ENCODE results near the gene ADPRHL1. TPM values are rescaled to one million over a fixed set of nuclear protein-coding genes. Genes with fewer than 3 reads are reported as not detected.
"Not testable (repeated sequence)": the region's sequence is repeated elsewhere in the genome, so short reads cannot be mapped to it uniquely, and the experiment has no call there.

ADPRHL1 gene
- total and polyA plus RNA-seq, 2 donors (not counting 1 experiment from before 2014, with no cell fraction given) = 0.28 to 1.3 TPM

DNA sequence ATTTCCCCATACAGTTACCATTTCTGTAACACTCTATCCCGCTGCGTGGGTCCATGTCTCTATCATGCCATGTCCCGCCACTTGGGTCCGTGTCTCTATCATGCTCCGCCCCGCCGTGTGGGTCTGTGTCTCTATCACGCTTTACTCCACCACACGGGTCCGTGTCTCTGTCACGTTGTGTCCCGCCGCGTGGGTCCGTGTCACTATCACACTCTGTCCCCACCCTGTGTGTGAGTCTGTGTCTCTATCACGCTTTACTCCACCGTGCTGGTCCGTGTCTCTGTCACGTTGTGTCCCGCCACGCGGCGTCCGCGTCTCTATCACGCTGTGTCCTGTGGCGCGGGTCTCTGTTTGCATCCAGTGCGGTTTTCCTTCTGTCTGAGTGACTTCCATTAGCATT is 11.6 kb downstream of the ADPRHL1 start:
- H3K4me3 ChIP-seq (ENCODE audit: control extremely low read depth in 1 of 5, extremely low read depth in 1 of 5, insufficient read depth in 1 of 5, low read depth in 2 of 5, low read length in 4 of 5) = no peak overlapping the region
- CTCF ChIA-PET = no interaction called here

DNA sequence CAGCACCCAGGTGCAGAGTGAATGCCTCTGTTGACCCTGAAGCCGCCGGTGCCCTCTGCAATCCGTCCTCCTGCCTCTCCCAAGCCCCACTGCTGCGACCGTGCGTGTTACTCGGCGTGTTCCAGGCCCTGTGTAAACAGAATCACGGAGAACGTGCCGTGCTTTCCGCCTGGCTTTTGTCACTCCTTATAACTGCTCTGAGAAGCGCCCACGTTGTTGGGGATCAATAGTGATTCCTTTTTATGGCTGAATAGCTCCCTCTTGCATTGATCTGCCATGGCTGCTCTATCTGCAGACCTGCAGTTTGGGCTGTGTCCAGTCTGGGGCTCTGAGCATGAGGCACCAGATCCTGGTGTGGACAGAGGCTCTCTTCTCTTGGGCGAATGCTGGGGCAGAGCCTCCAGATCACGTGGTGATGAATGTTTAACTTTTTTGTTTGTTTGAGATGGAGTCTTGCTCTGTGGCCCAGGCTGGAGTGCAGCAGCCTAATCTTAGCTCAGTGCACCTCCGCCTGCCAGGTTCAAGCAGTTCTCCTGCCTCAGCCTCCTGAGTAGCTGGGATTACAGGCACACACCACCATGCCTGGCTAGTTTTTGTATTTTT is 15.8 kb downstream of the ADPRHL1 start:
- ATAC-seq (ENCODE audit: low read depth) = no peak

More for the DNA sequence above, 11.6 kb downstream of the ADPRHL1 start:
- Mint-ChIP-seq H3K27me3 (no peaks in the 10 kb centered on the region), H3K9me3 (ENCODE audit: insufficient read depth) (no peaks in the 10 kb centered on the region), H3K27ac (no peak overlapping the region), H3K4me3 (no peak overlapping the region), H3K4me1 (peaks cover 23% of the 10 kb centered on the region)
- ATAC-seq (ENCODE audit: low read depth) (no peak), DNase-seq (no peak)
- peaks cover 0 to 3% (median 0%) of the 10 kb centered on the region in 3 donors for H3K9me3 ChIP-seq (ENCODE audit: control extremely low read depth in 1 of 3, control insufficient read depth in 2 of 3, insufficient read depth in 1 of 3, low read length in 2 of 3)
- H3K9ac ChIP-seq (ENCODE audit: low read length) = no peak overlapping the region
- POLR2A ChIA-PET = no interaction called here
- no peaks in the 10 kb centered on the region for H3K79me2 ChIP-seq (ENCODE audit: control insufficient read depth, insufficient read depth, low read length)
- H3K27ac ChIP-seq (ENCODE audit: low read length in 2 of 2) = no peak overlapping the region
- no peak overlapping the region for H2AFZ ChIP-seq (ENCODE audit: insufficient read depth, low read depth, low read length, poor library complexity, severe bottlenecking)
- TF ChIP-seq EZH2 (IDR thresholded peaks at IDR 0.05; ENCODE audit: borderline replicate concordance, insufficient read depth, low read depth, low read length, poor library complexity, severe bottlenecking) = no peak
- TF ChIP-seq, protein P1, sequence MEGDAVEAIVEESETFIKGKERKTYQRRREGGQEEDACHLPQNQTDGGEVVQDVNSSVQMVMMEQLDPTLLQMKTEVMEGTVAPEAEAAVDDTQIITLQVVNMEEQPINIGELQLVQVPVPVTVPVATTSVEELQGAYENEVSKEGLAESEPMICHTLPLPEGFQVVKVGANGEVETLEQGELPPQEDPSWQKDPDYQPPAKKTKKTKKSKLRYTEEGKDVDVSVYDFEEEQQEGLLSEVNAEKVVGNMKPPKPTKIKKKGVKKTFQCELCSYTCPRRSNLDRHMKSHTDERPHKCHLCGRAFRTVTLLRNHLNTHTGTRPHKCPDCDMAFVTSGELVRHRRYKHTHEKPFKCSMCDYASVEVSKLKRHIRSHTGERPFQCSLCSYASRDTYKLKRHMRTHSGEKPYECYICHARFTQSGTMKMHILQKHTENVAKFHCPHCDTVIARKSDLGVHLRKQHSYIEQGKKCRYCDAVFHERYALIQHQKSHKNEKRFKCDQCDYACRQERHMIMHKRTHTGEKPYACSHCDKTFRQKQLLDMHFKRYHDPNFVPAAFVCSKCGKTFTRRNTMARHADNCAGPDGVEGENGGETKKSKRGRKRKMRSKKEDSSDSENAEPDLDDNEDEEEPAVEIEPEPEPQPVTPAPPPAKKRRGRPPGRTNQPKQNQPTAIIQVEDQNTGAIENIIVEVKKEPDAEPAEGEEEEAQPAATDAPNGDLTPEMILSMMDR (IDR thresholded peaks at IDR 0.05) = no peak
- H4K20me1 ChIP-seq (ENCODE audit: control insufficient read depth, insufficient read depth, low read length, poor library complexity, severe bottlenecking) = no peaks in the 10 kb centered on the region
- H3K4me1 ChIP-seq (ENCODE audit: control insufficient read depth in 2 of 2, insufficient read depth in 2 of 2, low read length in 2 of 2) = peaks cover 11 to 25% of the 10 kb centered on the region in 2 donors
- H3K4me2 ChIP-seq (replicated peaks; ENCODE audit: low read depth, low read length, poor library complexity, severe bottlenecking) = no peak overlapping the region
- intact Hi-C loops (cut with micrococcal nuclease) = no loop called here
- H3K27me3 ChIP-seq (replicated peaks in 1 of 4; ENCODE audit: control extremely low read depth in 1 of 4, control insufficient read depth in 3 of 4, insufficient read depth in 4 of 4, low read length in 3 of 4) = peaks cover 0 to 3% (median 0%) of the 10 kb centered on the region in 4 experiments
- H3K36me3 ChIP-seq (replicated peaks in 1 of 2; ENCODE audit: control extremely low read depth in 1 of 2, control insufficient read depth in 1 of 2, extremely low read depth in 1 of 2, insufficient read depth in 2 of 2, low read length in 1 of 2) = no peaks in the 10 kb centered on the region
- over 99% methylated on average over 26 of the region's 29 CpGs for WGBS (ENCODE audit: insufficient coverage)

DNA sequence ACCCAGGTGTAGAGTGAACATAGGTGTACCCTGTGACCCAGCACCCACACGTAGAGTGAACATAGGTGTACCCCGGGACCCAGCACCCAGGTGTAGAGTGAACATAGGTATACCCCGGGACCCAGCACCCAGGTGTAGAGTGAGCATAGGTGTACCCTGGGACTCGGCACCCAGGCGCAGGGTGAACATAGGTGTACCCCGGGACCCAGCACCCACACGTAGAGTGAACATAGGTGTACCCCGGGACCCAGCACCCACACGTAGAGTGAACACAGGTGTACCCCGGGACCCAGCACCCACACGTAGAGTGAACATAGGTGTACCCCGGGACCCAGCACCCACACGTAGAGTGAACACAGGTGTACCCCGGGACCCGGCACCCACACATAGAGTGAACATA is 16.4 kb downstream of the ADPRHL1 start:
- H3K4me3 Mint-ChIP-seq; CTCF ChIA-PET; H3K9me3 Mint-ChIP-seq (ENCODE audit: insufficient read depth); H3K36me3 ChIP-seq (replicated peaks in 1 of 2; ENCODE audit: control extremely low read depth in 1 of 2, control insufficient read depth in 1 of 2, extremely low read depth in 1 of 2, insufficient read depth in 2 of 2, low read length in 1 of 2); intact Hi-C loops (cut with micrococcal nuclease); H3K4me1 ChIP-seq (ENCODE audit: control insufficient read depth in 2 of 2, insufficient read depth in 2 of 2, low read length in 2 of 2); H3K27ac ChIP-seq (ENCODE audit: low read length in 2 of 2); H3K4me1 Mint-ChIP-seq; H3K4me2 ChIP-seq (replicated peaks; ENCODE audit: low read depth, low read length, poor library complexity, severe bottlenecking); H2AFZ ChIP-seq (ENCODE audit: insufficient read depth, low read depth, low read length, poor library complexity, severe bottlenecking); H3K27me3 ChIP-seq (replicated peaks in 1 of 4; ENCODE audit: control extremely low read depth in 1 of 4, control insufficient read depth in 3 of 4, insufficient read depth in 4 of 4, low read length in 3 of 4); H3K9me3 ChIP-seq (ENCODE audit: control extremely low read depth in 1 of 3, control insufficient read depth in 2 of 3, insufficient read depth in 1 of 3, low read length in 2 of 3); H3K27me3 Mint-ChIP-seq; POLR2A ChIA-PET; H3K27ac Mint-ChIP-seq; DNase-seq; H3K9ac ChIP-seq (ENCODE audit: low read length); H3K79me2 ChIP-seq (ENCODE audit: control insufficient read depth, insufficient read depth, low read length); H4K20me1 ChIP-seq (ENCODE audit: control insufficient read depth, insufficient read depth, low read length, poor library complexity, severe bottlenecking); ATAC-seq (ENCODE audit: low read depth); H3K4me3 ChIP-seq (ENCODE audit: control extremely low read depth in 1 of 5, extremely low read depth in 1 of 5, insufficient read depth in 1 of 5, low read depth in 2 of 5, low read length in 4 of 5): not testable (repeated sequence)
- WGBS (ENCODE audit: insufficient coverage) = 100% methylated on average over 3 of the region's 15 CpGs

More for the DNA sequence above, 15.8 kb downstream of the ADPRHL1 start:
- intact Hi-C loops (cut with micrococcal nuclease) = no loop called here
- CTCF ChIA-PET = no interaction called here
- WGBS (ENCODE audit: insufficient coverage) = 97% methylated on average over 17 of the region's 17 CpGs
- POLR2A ChIA-PET = no interaction called here
- no peaks in the 10 kb centered on the region for H4K20me1 ChIP-seq (ENCODE audit: control insufficient read depth, insufficient read depth, low read length, poor library complexity, severe bottlenecking)
- no peak for TF ChIP-seq EZH2 (IDR thresholded peaks at IDR 0.05; ENCODE audit: borderline replicate concordance, insufficient read depth, low read depth, low read length, poor library complexity, severe bottlenecking)
- TF ChIP-seq, protein P1 (IDR thresholded peaks at IDR 0.05) = no peak
- H3K4me3 ChIP-seq (ENCODE audit: control extremely low read depth in 1 of 5, extremely low read depth in 1 of 5, insufficient read depth in 1 of 5, low read depth in 2 of 5, low read length in 4 of 5) = no peak overlapping the region
- no peak overlapping the region for H3K4me2 ChIP-seq (replicated peaks; ENCODE audit: low read depth, low read length, poor library complexity, severe bottlenecking)
- no peaks in the 10 kb centered on the region for H3K36me3 ChIP-seq (replicated peaks in 1 of 2; ENCODE audit: control extremely low read depth in 1 of 2, control insufficient read depth in 1 of 2, extremely low read depth in 1 of 2, insufficient read depth in 2 of 2, low read length in 1 of 2)
- H3K9ac ChIP-seq (ENCODE audit: low read length) = no peak overlapping the region
- H3K27ac Mint-ChIP-seq = no peak overlapping the region
- no peak for DNase-seq
- H3K27ac ChIP-seq (ENCODE audit: low read length in 2 of 2) = no peak overlapping the region
- no peaks in the 10 kb centered on the region for H3K27me3 ChIP-seq (replicated peaks in 1 of 4; ENCODE audit: control extremely low read depth in 1 of 4, control insufficient read depth in 3 of 4, insufficient read depth in 4 of 4, low read length in 3 of 4)
- no peaks in the 10 kb centered on the region for H3K4me1 ChIP-seq (ENCODE audit: control insufficient read depth in 2 of 2, insufficient read depth in 2 of 2, low read length in 2 of 2)
- H3K4me3 Mint-ChIP-seq = no peak overlapping the region
- no peak overlapping the region for H2AFZ ChIP-seq (ENCODE audit: insufficient read depth, low read depth, low read length, poor library complexity, severe bottlenecking)
- H3K79me2 ChIP-seq (ENCODE audit: control insufficient read depth, insufficient read depth, low read length) = no peaks in the 10 kb centered on the region
- H3K4me1 Mint-ChIP-seq = no peaks in the 10 kb centered on the region
- H3K27me3 Mint-ChIP-seq = no peaks in the 10 kb centered on the region
- H3K9me3 ChIP-seq (ENCODE audit: control extremely low read depth in 1 of 3, control insufficient read depth in 2 of 3, insufficient read depth in 1 of 3, low read length in 2 of 3) = peaks cover 0 to 3% (median 0%) of the 10 kb centered on the region in 3 donors
- H3K9me3 Mint-ChIP-seq (ENCODE audit: insufficient read depth) = no peaks in the 10 kb centered on the region
